ENCODE measurements around the gene ATG16L2.
"Not testable (repeated sequence)": the region's sequence is repeated elsewhere in the genome, so short reads cannot be mapped to it uniquely, and the experiment has no call there.

The ATG16L2 gene

GRCh38 chr11:72779495-72780128, 34.6 kb upstream of the ATG16L2 start:
- no peak for DNase-seq

- DNase-seq = no peak
Measured at GRCh38 chr11:72780296-72781062, 33.7 kb upstream of the ATG16L2 start.

GRCh38 chr11:72781063-72781312, 33.2 kb upstream of the ATG16L2 start:
- DNase-seq = no peak

- DNase-seq = no peak
Measured at GRCh38 chr11:72781313-72782080, 32.7 kb upstream of the ATG16L2 start.

GRCh38 chr11:72782081-72782920, 31.9 kb upstream of the ATG16L2 start:
- DNase-seq = no peak

GRCh38 chr11:72783144-72783905, 30.9 kb upstream of the ATG16L2 start:
- DNase-seq = no peak

GRCh38 chr11:72784662-72785061, 29.5 kb upstream of the ATG16L2 start:
- DNase-seq = no peak

GRCh38 chr11:72786305-72787215, 27.7 kb upstream of the ATG16L2 start:
- no peak for DNase-seq

GRCh38 chr11:72787216-72788104, 26.8 kb upstream of the ATG16L2 start:
- DNase-seq = no peak

- DNase-seq = no peak
Measured at GRCh38 chr11:72788241-72788640, 26.0 kb upstream of the ATG16L2 start.

GRCh38 chr11:72789493-72790131, 24.6 kb upstream of the ATG16L2 start:
- DNase-seq = no peak

- not testable (repeated sequence) for DNase-seq
Measured at GRCh38 chr11:72791228-72791627, 23.0 kb upstream of the ATG16L2 start.

GRCh38 chr11:72792437-72793021, 21.7 kb upstream of the ATG16L2 start:
- DNase-seq = no peak

- DNase-seq = no peak
Measured at GRCh38 chr11:72793076-72793424, 21.2 kb upstream of the ATG16L2 start.

GRCh38 chr11:72793425-72794367, 20.5 kb upstream of the ATG16L2 start, which contains the start of gene STARD10:
TSS of gene STARD10 (minus strand) at chr11:72794047. CDS start at chr11:72781181, 12,866 bp downstream.
- DNase-seq = peak; percentile 39

GRCh38 chr11:72798361-72798760, 15.8 kb upstream of the ATG16L2 start:
- no peak for DNase-seq

- DNase-seq = no peak
Measured at GRCh38 chr11:72799441-72799840, 14.8 kb upstream of the ATG16L2 start.

- no peak for DNase-seq
Measured at GRCh38 chr11:72802822-72803221, 11.4 kb upstream of the ATG16L2 start.

All from SIG-M5 (cell line).